ENCODE data around the gene MCRIP1.

Gene MCRIP1

GRCh38 chr17:81819708-81820107 is 13.4 kb downstream of the MCRIP1 start:
- no peak for DNase-seq (ENCODE audit: low read depth in 2 of 2)

GRCh38 chr17:81817758-81818147 is 15.3 kb downstream of the MCRIP1 start:
- no peak for DNase-seq (ENCODE audit: low read depth in 2 of 2)

- DNase-seq (ENCODE audit: low read depth in 2 of 2) = no peak
These were observed 17.5 kb downstream of the MCRIP1 start for GRCh38 chr17:81815646-81815986.

GRCh38 chr17:81814748-81815645 is 18.1 kb downstream of the MCRIP1 start:
- no peak for DNase-seq (ENCODE audit: low read depth in 2 of 2)

- DNase-seq (ENCODE audit: low read depth in 2 of 2) = no peak
These were observed 19.0 kb downstream of the MCRIP1 start for GRCh38 chr17:81813861-81814683.

GRCh38 chr17:81813371-81813684 is 19.8 kb downstream of the MCRIP1 start:
- DNase-seq (ENCODE audit: low read depth in 2 of 2) = no peak

- no peak for DNase-seq (ENCODE audit: low read depth in 2 of 2)
These were observed 20.3 kb downstream of the MCRIP1 start for GRCh38 chr17:81812571-81813370.

- DNase-seq (ENCODE audit: low read depth in 2 of 2) = no peak
These were observed 21.2 kb downstream of the MCRIP1 start for GRCh38 chr17:81811705-81812570.

GRCh38 chr17:81810892-81811704 is 22.0 kb downstream of the MCRIP1 start:
- DNase-seq (ENCODE audit: low read depth in 2 of 2) = no peak

GRCh38 chr17:81810476-81810875 is 22.6 kb downstream of the MCRIP1 start:
- DNase-seq (ENCODE audit: low read depth in 2 of 2) = no peak

- no peak for DNase-seq (ENCODE audit: low read depth in 2 of 2)
These were observed 23.5 kb downstream of the MCRIP1 start for GRCh38 chr17:81809556-81809998.

- DNase-seq (ENCODE audit: low read depth in 2 of 2) = no peak
These were observed 24.1 kb downstream of the MCRIP1 start for GRCh38 chr17:81808778-81809555.

GRCh38 chr17:81807839-81808238 is 25.3 kb downstream of the MCRIP1 start:
- no peak for DNase-seq (ENCODE audit: low read depth in 2 of 2)

GRCh38 chr17:81807210-81807719 is 25.8 kb downstream of the MCRIP1 start:
- DNase-seq (ENCODE audit: low read depth in 2 of 2) = no peak

GRCh38 chr17:81806461-81807209 is 26.5 kb downstream of the MCRIP1 start:
- no peak for DNase-seq (ENCODE audit: low read depth in 2 of 2)

- no peak for DNase-seq (ENCODE audit: low read depth in 2 of 2)
These were observed 27.2 kb downstream of the MCRIP1 start for GRCh38 chr17:81805707-81806460.

GRCh38 chr17:81804559-81805399 is 28.3 kb downstream of the MCRIP1 start:
- DNase-seq (ENCODE audit: low read depth in 2 of 2) = no peak
